SJSA1 (cell line): ENCODE measurements around the gene IQGAP2. TPM values are rescaled to one million over a fixed set of nuclear protein-coding genes. Genes with fewer than 3 reads are reported as not detected.
"Not testable (repeated sequence)": the region's sequence is repeated elsewhere in the genome, so short reads cannot be mapped to it uniquely, and the experiment has no call there.

Experiments
- DNase-seq, 2 experiments: peaks; one replicate each; pipeline ENCODE4 v3.0.0-alpha.2; 2015 to 2020; ENCODE audit warnings: low spot score in 2 of 2, low read depth in 1 of 2
- H3K27ac ChIP-seq: fragments of 250-450 bp; sonication (Bioruptor Pico); 2 replicates; pipeline ENCODE4 v1.5.1; 2020; ENCODE audit warnings: mild to moderate bottlenecking, moderate library complexity
- H3K27me3 ChIP-seq: fragments of 250-450 bp; sonication (Bioruptor Pico); replicated peaks from 2 replicates; pipeline ENCODE4 v1.5.1; 2020; ENCODE audit warnings: mild to moderate bottlenecking, moderate library complexity
- H3K36me3 ChIP-seq: fragments of 250-450 bp; sonication (Bioruptor Pico); 2 replicates; pipeline ENCODE4 v1.5.1; 2020; ENCODE audit warnings: mild to moderate bottlenecking
- H3K4me1 ChIP-seq: fragments of 250-450 bp; sonication (Bioruptor Pico); replicated peaks from 2 replicates; pipeline ENCODE4 v1.6.1; 2021; ENCODE audit warnings: mild to moderate bottlenecking
- H3K4me3 ChIP-seq: fragments of 250-450 bp; sonication (Bioruptor Pico); 2 replicates; pipeline ENCODE4 v1.5.1; 2020; ENCODE audit warnings: mild to moderate bottlenecking
- H3K9me3 ChIP-seq: fragments of 250-450 bp; sonication (Bioruptor Pico); replicated peaks from 2 replicates; pipeline ENCODE4 v1.5.1; 2020; ENCODE audit warnings: mild to moderate bottlenecking
- total RNA-seq: library from RNA; depleted of rRNA; stranded (reverse); fragments of >200 nt; shearing (Covaris generic); gene quantifications from 2 replicates; pipeline ENCODE4 v1.2.3, GENCODE V29; 2014

Gene IQGAP2
- total RNA-seq, 1 experiment from 2014 or later: 0.37 TPM

- no peak for DNase-seq
- Histone ChIP-seq H3K9me3 (no peaks in the 10 kb centered on the region), H3K4me1 (no peaks in the 10 kb centered on the region), H3K36me3 (no peaks in the 10 kb centered on the region), H3K27me3 (0 out of 2 replicates have a peak, but pooled peaks cover 3% of the 10 kb centered on the region), H3K4me3 (no peak overlapping the region), H3K27ac (no peak overlapping the region)
These were observed 111.2 kb downstream of the IQGAP2 start for GRCh38 chr5:76514292-76514691.

- Histone ChIP-seq H3K4me1 (no peaks in the 10 kb centered on the region), H3K27ac (no peak overlapping the region), H3K36me3 (no peaks in the 10 kb centered on the region), H3K4me3 (no peak overlapping the region), H3K27me3 (0 out of 2 replicates have a peak, but pooled peaks cover 3% of the 10 kb centered on the region), H3K9me3 (no peaks in the 10 kb centered on the region)
- no peak for DNase-seq
These were observed 111.6 kb downstream of the IQGAP2 start for GRCh38 chr5:76514713-76515112.

- Histone ChIP-seq H3K27ac (no peak overlapping the region), H3K36me3 (no peaks in the 10 kb centered on the region), H3K4me3 (no peak overlapping the region), H3K9me3 (no peaks in the 10 kb centered on the region), H3K4me1 (peaks cover 9% of the 10 kb centered on the region; the same call in 1 of the 2 replicates), H3K27me3 (0 out of 2 replicates have a peak, but pooled peaks cover 3% of the 10 kb centered on the region)
- no peak for DNase-seq
These were observed 114.2 kb downstream of the IQGAP2 start for GRCh38 chr5:76517334-76517733.

- DNase-seq: not testable (repeated sequence)
These were observed 115.2 kb downstream of the IQGAP2 start for GRCh38 chr5:76518246-76518645.

GRCh38 chr5:76521240-76521758 is 118.2 kb downstream of the IQGAP2 start:
- no peaks in the 10 kb centered on the region for H3K27me3 ChIP-seq
- no peaks in the 10 kb centered on the region for H3K36me3 ChIP-seq
- H3K4me1 ChIP-seq: peaks cover 9% of the 10 kb centered on the region; the same call in 1 of the 2 replicates
- no peak overlapping the region for H3K27ac ChIP-seq
- H3K9me3 ChIP-seq: no peaks in the 10 kb centered on the region
- no peak overlapping the region for H3K4me3 ChIP-seq
- peak in 1 of 2 experiments; percentile 20 for DNase-seq

More at GRCh38 chr5:76518246-76518645, 115.2 kb downstream of the IQGAP2 start:
- not testable (repeated sequence) for H3K4me1 ChIP-seq, H3K9me3 ChIP-seq, H3K27me3 ChIP-seq, H3K36me3 ChIP-seq, H3K27ac ChIP-seq, H3K4me3 ChIP-seq

GRCh38 chr5:76522103-76522935 is 119.2 kb downstream of the IQGAP2 start:
- DNase-seq: no peak
- Histone ChIP-seq H3K27ac (no peak overlapping the region), H3K36me3 (no peaks in the 10 kb centered on the region), H3K4me3 (no peak overlapping the region), H3K9me3 (no peaks in the 10 kb centered on the region), H3K27me3 (no peaks in the 10 kb centered on the region), H3K4me1 (peaks cover 9% of the 10 kb centered on the region; the same call in 1 of the 2 replicates)

- Histone ChIP-seq H3K4me1 (peaks cover 9% of the 10 kb centered on the region; the same call in 1 of the 2 replicates), H3K27me3 (no peaks in the 10 kb centered on the region), H3K9me3 (no peaks in the 10 kb centered on the region), H3K27ac (no peak overlapping the region), H3K4me3 (no peak overlapping the region), H3K36me3 (no peaks in the 10 kb centered on the region)
- no peak for DNase-seq
These were observed 121.2 kb downstream of the IQGAP2 start for GRCh38 chr5:76524101-76524835.

- H3K27ac ChIP-seq: no peak overlapping the region
- no peak for DNase-seq
These were observed 121.8 kb downstream of the IQGAP2 start for GRCh38 chr5:76524868-76525267.

GRCh38 chr5:76525956-76526355 is 122.9 kb downstream of the IQGAP2 start:
- DNase-seq: no peak
- Histone ChIP-seq H3K36me3 (no peaks in the 10 kb centered on the region), H3K4me1 (peaks cover 7% of the 10 kb centered on the region; the same call in 1 of the 2 replicates), H3K27ac (no peak overlapping the region), H3K27me3 (peaks cover 5% of the 10 kb centered on the region; the same call in 1 of the 2 replicates), H3K9me3 (no peaks in the 10 kb centered on the region), H3K4me3 (no peak overlapping the region)

More at GRCh38 chr5:76524868-76525267, 121.8 kb downstream of the IQGAP2 start:
- Histone ChIP-seq H3K36me3 (no peaks in the 10 kb centered on the region), H3K4me3 (no peak overlapping the region), H3K27me3 (peaks cover 2% of the 10 kb centered on the region; the same call in 1 of the 2 replicates), H3K4me1 (peaks cover 9% of the 10 kb centered on the region; the same call in 1 of the 2 replicates), H3K9me3 (no peaks in the 10 kb centered on the region)

- no peaks in the 10 kb centered on the region for H3K9me3 ChIP-seq
- no peaks in the 10 kb centered on the region for H3K36me3 ChIP-seq
- peaks cover 5% of the 10 kb centered on the region; the same call in 1 of the 2 replicates for H3K27me3 ChIP-seq
- H3K27ac ChIP-seq: no peak overlapping the region
- no peaks in the 10 kb centered on the region for H3K4me1 ChIP-seq
- no peak overlapping the region for H3K4me3 ChIP-seq
- DNase-seq: no peak
These were observed 124.0 kb downstream of the IQGAP2 start for GRCh38 chr5:76526950-76527583.

- Histone ChIP-seq H3K4me3 (no peak overlapping the region), H3K9me3 (no peaks in the 10 kb centered on the region), H3K27ac (no peak overlapping the region), H3K27me3 (peaks cover 5% of the 10 kb centered on the region; the same call in 1 of the 2 replicates), H3K36me3 (no peaks in the 10 kb centered on the region), H3K4me1 (no peaks in the 10 kb centered on the region)
- DNase-seq: peak in 1 of 2 experiments; percentile 13
These were observed 124.6 kb downstream of the IQGAP2 start for GRCh38 chr5:76527685-76528161.

- Histone ChIP-seq H3K9me3 (no peaks in the 10 kb centered on the region), H3K4me1 (no peaks in the 10 kb centered on the region), H3K4me3 (no peak overlapping the region), H3K27me3 (peaks cover 5% of the 10 kb centered on the region; the same call in 1 of the 2 replicates), H3K27ac (no peak overlapping the region), H3K36me3 (no peaks in the 10 kb centered on the region)
- DNase-seq: no peak
These were observed 125.7 kb downstream of the IQGAP2 start for GRCh38 chr5:76528547-76529331.
